GM23338 (cell line): ENCODE measurements around the gene RXRA.

Experiments used
- EZH2 ChIP-seq: fragments of 200-600 bp; sonication (generic); IDR thresholded peaks from one replicate; pipeline ENCODE4 v1.8.0; 2017; ENCODE audit warnings: antibody characterized with exemption, mild to moderate bottlenecking, low read depth; ENCODE audit not compliant: unreplicated experiment
- EZH2phosphoT487 ChIP-seq: fragments of 200-600 bp; sonication (generic); IDR thresholded peaks from one replicate; pipeline ENCODE4 v1.8.1; 2018; ENCODE audit warnings: antibody characterized with exemption; ENCODE audit not compliant: unreplicated experiment
- NANOG ChIP-seq: IDR thresholded peaks from 2 replicates; pipeline ENCODE4 v1.6.1; 2016; ENCODE audit warnings: antibody characterized with exemption, borderline replicate concordance
- POLR2AphosphoS5 ChIP-seq: IDR thresholded peaks from 2 replicates; pipeline ENCODE4 v1.6.1; 2016; ENCODE audit warnings: antibody characterized with exemption, low read depth
- REST ChIP-seq: IDR thresholded peaks from one replicate; pipeline ENCODE4 v1.6.1; 2018; ENCODE audit warnings: antibody characterized with exemption; ENCODE audit not compliant: unreplicated experiment
- TF ChIP-seq, protein P1 (sequence below), 2 experiments: fragments of 200-600 bp in 1 of 2; sonication (generic) in 1 of 2; conservative IDR thresholded peaks; 2 replicates each; pipeline versions ENCODE4 v1.5.1 to v1.6.1; 2016 to 2017; ENCODE audit warnings: antibody characterized with exemption in 2 of 2, low read depth in 2 of 2, mild to moderate bottlenecking in 2 of 2, moderate library complexity in 1 of 2

- TF ChIP-seq, protein P1, sequence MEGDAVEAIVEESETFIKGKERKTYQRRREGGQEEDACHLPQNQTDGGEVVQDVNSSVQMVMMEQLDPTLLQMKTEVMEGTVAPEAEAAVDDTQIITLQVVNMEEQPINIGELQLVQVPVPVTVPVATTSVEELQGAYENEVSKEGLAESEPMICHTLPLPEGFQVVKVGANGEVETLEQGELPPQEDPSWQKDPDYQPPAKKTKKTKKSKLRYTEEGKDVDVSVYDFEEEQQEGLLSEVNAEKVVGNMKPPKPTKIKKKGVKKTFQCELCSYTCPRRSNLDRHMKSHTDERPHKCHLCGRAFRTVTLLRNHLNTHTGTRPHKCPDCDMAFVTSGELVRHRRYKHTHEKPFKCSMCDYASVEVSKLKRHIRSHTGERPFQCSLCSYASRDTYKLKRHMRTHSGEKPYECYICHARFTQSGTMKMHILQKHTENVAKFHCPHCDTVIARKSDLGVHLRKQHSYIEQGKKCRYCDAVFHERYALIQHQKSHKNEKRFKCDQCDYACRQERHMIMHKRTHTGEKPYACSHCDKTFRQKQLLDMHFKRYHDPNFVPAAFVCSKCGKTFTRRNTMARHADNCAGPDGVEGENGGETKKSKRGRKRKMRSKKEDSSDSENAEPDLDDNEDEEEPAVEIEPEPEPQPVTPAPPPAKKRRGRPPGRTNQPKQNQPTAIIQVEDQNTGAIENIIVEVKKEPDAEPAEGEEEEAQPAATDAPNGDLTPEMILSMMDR (conservative IDR thresholded peaks at IDR 0.05; ENCODE audit: low read depth in 2 of 2) = no peak
- no peak for TF ChIP-seq EZH2phosphoT487
- no peak for TF ChIP-seq REST
- TF ChIP-seq EZH2 = no peak
- no peak for TF ChIP-seq POLR2AphosphoS5
- no peak for TF ChIP-seq NANOG
These were observed 26.4 kb upstream of the RXRA start for GRCh38 chr9:134299883-134300282.
